Right cardiac atrium (tissue), 5 donors: ENCODE measurements around the gene CDC42EP4. TPM values are rescaled to one million over a fixed set of nuclear protein-coding genes. Genes with fewer than 3 reads are reported as not detected.

Experiments used
- ATAC-seq, 2 donors: fragments of 200-7000 bp; cut with Tn5 transposase; one replicate each; pipeline versions ENCODE4 v1.8.0 to v1.9.1; 2020; ENCODE audit warnings: moderate library complexity in 2 of 2, mild to moderate bottlenecking in 1 of 2
- DNase-seq, 3 donors: peaks; one replicate each; pipeline ENCODE4 v3.0.0-alpha.2; 2020
- H3K27ac ChIP-seq: one replicate; pipeline ENCODE4 v1.5.1; 2013; ENCODE audit warnings: mild to moderate bottlenecking, low read length, control low read depth, moderate library complexity
- H3K27me3 ChIP-seq: one replicate; pipeline ENCODE4 v1.6.1; 2013; ENCODE audit not compliant: control insufficient read depth, insufficient read depth
- H3K4me1 ChIP-seq: one replicate; pipeline ENCODE4 v1.6.1; 2013; ENCODE audit warnings: low read length; ENCODE audit not compliant: control insufficient read depth, insufficient read depth
- H3K4me3 ChIP-seq: one replicate; pipeline ENCODE4 v1.5.1; 2013; ENCODE audit warnings: low read length, control low read depth
- H3K9me3 ChIP-seq: one replicate; pipeline ENCODE4 v1.6.1; 2013; ENCODE audit warnings: low read length; ENCODE audit not compliant: control insufficient read depth
- WGBS: extraction: QIAGEN DNeasy Blood & Tissue Kit; methylation state at CpG from one replicate; pipeline ENCODE4 v1.1.7; 2013; 5-methylcytosine and 5-hydroxymethylcytosine counted together
- intact Hi-C, 4 donors: fragments of 100-400 bp; cut with DNase I; formaldehyde crosslinking; loops; one replicate each; pipeline versions ENCODE4 v1.11.0 to v1.14.0; 2022 to 2023
- long read RNA-seq, 4 donors: library from polyadenylated mRNA; unstranded; transcript quantifications; one replicate each; pipeline ENCODE4 v2.0.0, GENCODE V29; 2020 to 2021
- polyA plus RNA-seq: library from polyadenylated mRNA; stranded (reverse); fragments of 200-250 nt; gene quantifications from one replicate; pipeline ENCODE4 v1.2.3, GENCODE V29; 2013
- total RNA-seq, 4 donors: library from RNA; stranded (reverse); fragmentation: NEBNext Ultra II Directional; extraction: Animal tissue kit (Norgen Biotek cat#: 25700); gene quantifications; one replicate each; pipeline ENCODE4 v1.2.1, GENCODE V29; 2021
- donor health status: healthy with polysubstance abuse.
- donor health status: DM: no; HTN: yes; CAD: no.
- donor health status: DM: no; HTN: no; CAD: no.
- donor health status: DM: no; HTN: yes; CAD: no; lungs with severe emphysema.
- donor health status: DM: yes; HTN: yes; CAD: no.

The CDC42EP4 gene, protein sequence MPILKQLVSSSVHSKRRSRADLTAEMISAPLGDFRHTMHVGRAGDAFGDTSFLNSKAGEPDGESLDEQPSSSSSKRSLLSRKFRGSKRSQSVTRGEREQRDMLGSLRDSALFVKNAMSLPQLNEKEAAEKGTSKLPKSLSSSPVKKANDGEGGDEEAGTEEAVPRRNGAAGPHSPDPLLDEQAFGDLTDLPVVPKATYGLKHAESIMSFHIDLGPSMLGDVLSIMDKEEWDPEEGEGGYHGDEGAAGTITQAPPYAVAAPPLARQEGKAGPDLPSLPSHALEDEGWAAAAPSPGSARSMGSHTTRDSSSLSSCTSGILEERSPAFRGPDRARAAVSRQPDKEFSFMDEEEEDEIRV
- total RNA-seq (10 to 100 TPM; 28.1 to 47.1 (median 38.4) TPM), polyA plus RNA-seq (31.9 TPM)
- long read RNA-seq, donor 1, transcript CDC42EP4-201 (2 exons, 3,272 nt): major isoform, 72 of 129 reads
- long read RNA-seq, donor 1, transcript CDC42EP4-205 (2 exons, 1,022 nt): minor isoform, 15 of 129 reads
- long read RNA-seq, donor 1, partial matches to known transcripts: 0 of 129 reads
- long read RNA-seq, donor 1, other reads (novel, unspliced or antisense): 42 of 129 reads
- long read RNA-seq, donor 2, transcript CDC42EP4-201 (2 exons, 3,272 nt): major isoform, 40 of 62 reads
- long read RNA-seq, donor 2, partial matches to known transcripts: 0 of 62 reads
- long read RNA-seq, donor 2, other reads (novel, unspliced or antisense): 19 of 62 reads
- long read RNA-seq, donor 3, transcript CDC42EP4-201 (2 exons, 3,272 nt): major isoform, 151 of 240 reads
- long read RNA-seq, donor 3, transcript CDC42EP4-205 (2 exons, 1,022 nt): minor isoform, 18 of 240 reads
- long read RNA-seq, donor 3, partial matches to known transcripts: 0 of 240 reads
- long read RNA-seq, donor 3, other reads (novel, unspliced or antisense): 71 of 240 reads
- long read RNA-seq, donor 4, transcript CDC42EP4-205 (2 exons, 1,022 nt): minor isoform, 5 of 44 reads
- long read RNA-seq, donor 4, transcript CDC42EP4-201 (2 exons, 3,272 nt): major isoform, 22 of 44 reads
- long read RNA-seq, donor 4, partial matches to known transcripts: 0 of 44 reads
- long read RNA-seq, donor 4, other reads (novel, unspliced or antisense): 14 of 44 reads

DNA sequence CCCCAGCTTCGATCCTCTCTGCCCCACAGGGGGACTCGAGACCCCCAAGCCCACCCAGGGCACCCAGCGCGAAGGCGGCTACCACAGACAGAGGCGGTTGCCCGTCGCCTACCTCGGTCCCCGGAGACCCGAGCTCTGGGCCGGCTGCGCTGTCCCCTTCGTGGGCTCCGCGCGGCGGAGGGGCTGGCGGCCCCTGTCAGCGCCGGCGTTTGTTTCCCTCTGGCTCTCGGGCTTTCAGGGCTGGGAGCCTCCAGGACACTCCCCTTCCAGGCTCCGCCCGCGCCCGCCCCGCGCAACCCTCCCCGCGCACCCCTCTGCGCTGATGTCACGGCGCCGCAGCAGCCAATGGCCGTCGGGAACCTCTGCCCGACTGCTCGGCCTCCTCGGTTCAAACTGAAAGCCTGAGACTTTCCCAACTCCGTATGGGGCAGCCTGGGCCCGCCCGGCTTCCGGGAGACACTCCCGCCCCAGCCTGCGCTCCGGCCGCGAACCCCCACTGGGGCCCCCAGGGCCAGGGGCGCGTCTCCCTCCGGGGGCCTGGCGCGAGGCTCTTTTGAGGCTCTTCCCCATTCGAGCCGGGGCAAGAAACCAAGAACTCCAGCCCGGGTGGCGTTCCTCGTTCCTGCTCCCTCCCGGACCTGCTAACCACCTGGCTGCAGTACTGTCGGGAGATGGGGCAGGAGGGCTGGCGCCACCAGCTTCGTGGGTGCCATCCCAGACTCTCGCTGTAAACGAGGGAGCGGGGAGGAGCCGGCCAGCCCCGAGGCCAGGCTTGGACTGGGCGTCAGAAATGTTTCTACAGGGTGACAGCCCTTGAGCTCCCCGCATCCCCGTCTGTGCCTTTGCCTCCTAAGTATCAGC lies at the start of gene CDC42EP4:
CDC42EP4 (minus strand) TSS at position 221 of the 861 bp plus-strand sequence. CDS start 25,501 bp downstream, outside the sequence.
- Histone ChIP-seq H3K27me3 (no peaks in the 10 kb centered on the region), H3K4me3 (peak within 1 kb of the TSS; percentile 94), H3K4me1 (peaks cover 10% of the 10 kb centered on the region), H3K27ac (peak within 1 kb of the TSS; percentile 97), H3K9me3 (no peaks in the 10 kb centered on the region)
- DNase-seq: peak; percentile 96 to 99 (median 98)
- intact Hi-C loops: loop anchor here in 3 of 4 donors (2.0 to 10.0 kb wide), 3 partner anchors 53 to 55 kb away; no protein-coding TSS in a partner anchor
- WGBS: 1% methylated on average over 71 of the region's 71 CpGs
- ATAC-seq: peak; percentile 94 to 95

DNA sequence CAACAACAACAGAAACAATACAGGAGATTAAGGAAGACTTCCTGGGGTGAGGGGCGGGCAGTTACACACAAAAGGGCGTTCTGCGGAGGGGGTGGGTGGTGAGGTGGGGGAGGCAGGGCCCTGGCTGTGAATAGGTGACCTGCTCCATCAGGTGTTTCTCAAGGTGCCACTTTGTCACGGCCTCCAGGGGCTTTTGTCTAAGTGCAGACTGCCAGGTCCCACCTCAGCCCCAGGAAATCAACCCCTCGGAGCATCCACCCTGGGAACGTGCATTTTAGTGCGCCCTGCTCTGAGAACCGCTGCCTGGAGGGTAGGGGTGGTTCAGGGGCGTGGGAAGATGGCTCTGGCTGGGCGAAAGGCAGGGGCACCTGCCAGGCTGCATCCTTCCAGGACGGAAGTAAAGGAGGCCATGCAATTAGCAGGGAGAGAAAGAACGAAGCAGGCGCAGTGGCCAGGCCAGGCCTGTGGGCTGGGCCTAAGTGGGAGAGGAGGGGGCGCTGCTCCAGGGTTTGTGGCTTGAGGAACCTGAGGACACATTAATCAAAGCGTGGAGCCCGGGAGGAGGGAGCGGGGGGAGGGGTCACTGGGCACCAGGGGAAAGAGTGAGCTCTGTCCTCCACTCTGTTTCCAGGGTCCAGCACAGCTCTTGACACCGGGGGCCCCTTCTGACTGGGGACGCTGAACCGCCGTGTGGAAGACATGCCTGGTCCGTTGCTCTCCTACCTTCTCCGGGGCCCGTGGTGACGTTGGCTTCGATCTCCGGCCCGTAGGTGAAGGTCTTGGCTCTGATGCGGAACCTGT lies 49.4 kb upstream of the CDC42EP4 start:
- intact Hi-C loops: loop anchor here in 2 of 4 donors (10.0 kb wide), 1 partner anchor 46 kb away; the partner anchor contains the start of gene CDC42EP4 (in 2 of the 2)
- H3K9me3 ChIP-seq: no peaks in the 10 kb centered on the region
- no peak overlapping the region for H3K4me3 ChIP-seq
- 78% methylated on average over 29 of the region's 29 CpGs for WGBS
- no peaks in the 10 kb centered on the region for H3K27me3 ChIP-seq
- ATAC-seq (no peak), DNase-seq (peak in 2 of 3 donors; percentile 23 to 53)
- H3K4me1 ChIP-seq: peaks cover 4% of the 10 kb centered on the region
- no peak overlapping the region for H3K27ac ChIP-seq

DNA sequence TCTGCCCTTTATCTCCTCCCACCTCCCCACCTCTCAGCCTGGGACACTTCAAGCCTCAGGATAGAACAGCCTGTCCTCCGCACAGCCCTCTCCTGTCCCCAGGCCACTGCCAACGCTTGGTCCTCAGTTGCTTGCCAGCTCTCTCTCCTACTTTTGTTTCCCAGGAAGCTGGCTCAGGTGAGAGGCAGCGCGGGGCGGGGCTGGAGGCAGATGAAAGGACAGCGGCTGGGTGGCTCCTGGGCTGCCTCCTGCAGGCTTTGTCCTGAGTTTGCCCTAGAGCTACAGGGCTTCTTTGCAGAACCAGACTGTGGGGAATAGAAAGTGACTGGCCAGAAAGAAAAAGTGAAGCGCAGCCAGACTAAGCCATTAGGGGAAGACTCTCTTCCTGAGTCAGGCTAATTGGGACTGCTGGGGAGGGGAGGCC lies 48.2 kb upstream of the CDC42EP4 start:
- H3K27me3 ChIP-seq: no peaks in the 10 kb centered on the region
- ATAC-seq (peak; percentile 20 to 51), DNase-seq (peak in 2 of 3 donors; percentile 53 to 65)
- H3K4me1 ChIP-seq: peaks cover 7% of the 10 kb centered on the region
- intact Hi-C loops: loop anchor here in 2 of 4 donors (10.0 kb wide), 1 partner anchor 45 kb away; the partner anchor contains the start of gene CDC42EP4 (in 2 of the 2)
- no peak overlapping the region for H3K4me3 ChIP-seq
- 63% methylated on average over 7 of the region's 7 CpGs for WGBS
- H3K27ac ChIP-seq: no peak overlapping the region
- H3K9me3 ChIP-seq: no peaks in the 10 kb centered on the region

DNA sequence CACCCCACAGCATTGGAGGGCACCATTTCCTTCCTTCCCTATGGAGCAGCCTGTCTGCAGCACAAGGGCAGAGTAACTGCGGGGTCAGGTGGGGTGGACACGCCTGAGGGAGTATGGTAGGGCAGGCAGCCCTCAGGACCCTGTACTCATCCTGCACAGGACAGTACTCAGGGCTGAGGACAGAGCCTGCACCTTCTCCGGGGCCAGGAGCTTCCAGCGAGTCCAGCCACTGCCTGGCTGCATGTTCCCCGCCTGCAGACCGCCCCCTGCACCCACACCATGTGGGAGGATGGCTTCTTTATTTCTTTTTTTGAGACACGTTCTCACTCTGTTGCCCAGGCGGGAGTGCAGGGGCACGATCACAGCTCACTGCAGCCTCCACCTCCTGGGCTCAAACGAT lies 47.6 kb upstream of the CDC42EP4 start:
- intact Hi-C loops: no loop called here
- Histone ChIP-seq H3K4me1 (peaks cover 7% of the 10 kb centered on the region), H3K27ac (no peak overlapping the region), H3K4me3 (no peak overlapping the region), H3K9me3 (no peaks in the 10 kb centered on the region), H3K27me3 (no peaks in the 10 kb centered on the region)
- DNase-seq (peak in 2 of 3 donors; percentile 19 to 22), ATAC-seq (no peak)
- 83% methylated on average over 10 of the region's 10 CpGs for WGBS

DNA sequence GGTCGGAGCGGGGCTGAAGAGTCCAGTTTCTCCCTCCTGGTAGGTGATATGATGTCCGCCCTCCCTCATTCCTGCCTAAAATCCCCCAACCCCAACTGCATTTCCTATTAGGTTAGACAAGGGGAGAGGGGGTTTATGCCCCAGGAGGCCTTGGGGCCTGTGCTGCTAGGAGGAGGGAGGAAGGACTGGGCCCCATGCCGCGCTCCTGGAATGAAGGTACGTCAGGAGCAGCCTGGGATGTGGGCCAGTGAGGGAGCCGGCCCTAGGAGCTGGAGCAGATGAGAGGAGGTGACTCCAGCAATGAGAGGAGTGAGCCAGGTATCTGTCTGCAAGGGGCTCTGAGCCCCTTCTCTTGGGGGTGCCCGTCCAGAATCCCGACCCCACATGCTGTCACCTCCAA lies 46.9 kb upstream of the CDC42EP4 start:
- ATAC-seq: no peak

DNA sequence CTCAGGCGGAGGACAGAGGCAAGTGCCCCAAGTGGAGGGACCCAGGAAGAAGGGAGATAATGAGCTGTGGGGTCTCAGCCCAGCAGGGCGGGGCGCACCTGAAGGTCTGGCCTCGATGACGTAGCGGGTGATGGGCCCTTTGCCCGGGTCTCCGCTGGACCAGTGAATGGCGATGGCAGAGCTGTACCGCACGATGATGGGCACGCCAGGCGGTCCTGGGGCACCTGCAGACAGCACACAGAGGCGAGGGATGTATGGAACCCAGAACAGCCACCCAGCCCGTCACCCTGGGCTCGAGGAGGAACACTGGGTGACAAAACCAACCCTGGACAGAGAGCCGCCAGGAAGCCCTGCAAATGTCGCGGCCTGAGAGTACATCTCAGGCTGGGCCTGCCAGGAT lies 46.2 kb upstream of the CDC42EP4 start:
- no peak for ATAC-seq
- WGBS: 96% methylated on average over 19 of the region's 19 CpGs
- Histone ChIP-seq H3K9me3 (no peaks in the 10 kb centered on the region), H3K4me1 (peaks cover 7% of the 10 kb centered on the region), H3K27ac (no peak overlapping the region), H3K4me3 (no peak overlapping the region), H3K27me3 (no peaks in the 10 kb centered on the region)
- intact Hi-C loops: no loop called here
- peak in 2 of 3 donors; percentile 42 to 54 for DNase-seq

More for the DNA sequence above, 46.9 kb upstream of the CDC42EP4 start:
- Histone ChIP-seq H3K27ac (no peak overlapping the region), H3K4me1 (peaks cover 7% of the 10 kb centered on the region), H3K9me3 (no peaks in the 10 kb centered on the region), H3K4me3 (no peak overlapping the region), H3K27me3 (no peaks in the 10 kb centered on the region)
- peak in 1 of 3 donors; percentile 44 for DNase-seq
- WGBS: 91% methylated on average over 9 of the region's 9 CpGs
- intact Hi-C loops: no loop called here

DNA sequence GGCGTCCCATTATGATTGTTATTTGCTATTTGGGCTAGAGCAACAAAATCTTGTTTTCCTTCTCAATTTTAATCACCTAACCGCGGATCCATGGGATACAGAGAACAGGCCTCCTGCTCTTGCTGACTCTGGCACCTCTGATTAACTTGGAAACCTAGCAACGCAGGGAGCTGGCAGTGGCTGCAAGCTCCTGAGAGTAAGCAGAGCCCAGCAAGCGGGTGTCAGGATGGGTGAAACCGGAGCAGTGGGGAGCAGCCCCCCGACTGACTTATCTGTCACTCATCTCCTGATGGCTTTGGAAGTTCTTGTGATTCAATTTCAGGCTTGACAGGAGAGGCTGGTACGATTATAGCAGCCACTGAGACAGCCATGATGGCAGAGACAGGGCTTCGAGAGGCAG lies 45.5 kb upstream of the CDC42EP4 start:
- intact Hi-C loops: no loop called here
- peak in 2 of 3 donors; percentile 27 to 55 for DNase-seq
- ATAC-seq: peak in 1 of 2 donors; percentile 32

DNA sequence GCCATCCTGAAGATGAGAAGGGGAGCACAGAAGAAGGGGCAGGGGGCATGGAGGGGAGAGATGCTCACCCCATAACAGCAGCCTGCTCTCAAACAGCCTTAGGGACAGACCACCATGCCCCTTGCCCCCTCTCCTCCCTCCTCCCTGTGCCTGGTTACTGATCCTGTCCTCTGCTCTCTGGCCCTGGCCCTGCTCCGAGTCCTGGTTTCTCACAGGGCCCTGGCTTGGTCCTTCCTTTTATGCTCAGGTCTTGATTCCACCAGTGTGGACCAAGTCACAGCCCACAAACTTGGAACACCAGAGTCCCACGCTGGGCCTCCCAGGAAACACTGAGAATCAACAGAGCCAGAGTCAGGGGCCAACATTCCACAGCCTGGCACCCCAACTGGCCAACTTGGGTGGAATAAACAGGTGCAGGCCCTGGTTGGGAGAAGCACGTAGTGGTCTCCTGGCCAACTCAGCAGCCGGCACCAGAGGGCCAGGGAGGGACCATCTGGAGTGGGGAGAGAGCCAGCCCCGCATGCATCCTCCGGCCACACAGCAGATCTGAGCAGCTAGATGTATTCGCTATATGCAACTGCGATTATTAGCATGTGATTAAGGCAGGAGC lies 44.9 kb upstream of the CDC42EP4 start:
- H3K27me3 ChIP-seq: no peaks in the 10 kb centered on the region
- H3K4me1 ChIP-seq: peaks cover 7% of the 10 kb centered on the region
- H3K9me3 ChIP-seq: no peaks in the 10 kb centered on the region
- DNase-seq: peak in 2 of 3 donors; percentile 19 to 35
- no peak for ATAC-seq
- 86% methylated on average over 8 of the region's 8 CpGs for WGBS
- intact Hi-C loops: no loop called here
- H3K27ac ChIP-seq: no peak overlapping the region
- no peak overlapping the region for H3K4me3 ChIP-seq

More for the DNA sequence above, 45.5 kb upstream of the CDC42EP4 start:
- Histone ChIP-seq H3K4me3 (no peak overlapping the region), H3K27me3 (no peaks in the 10 kb centered on the region), H3K27ac (no peak overlapping the region), H3K4me1 (peaks cover 7% of the 10 kb centered on the region), H3K9me3 (no peaks in the 10 kb centered on the region)
- 79% methylated on average over 9 of the region's 9 CpGs for WGBS
